GM18868 (cell line): ENCODE results near the gene GGT5.
"Not testable (repeated sequence)": the region's sequence is repeated elsewhere in the genome, so short reads cannot be mapped to it uniquely, and the experiment has no call there.

Experiments
- ATAC-seq: cut with Tn5 transposase; IDR thresholded peaks from one replicate; pipeline ENCODE4 v1.9.1; 2021; ENCODE audit warnings: mild to moderate bottlenecking, moderate library complexity; ENCODE audit not compliant: unreplicated experiment

Gene GGT5

GRCh38 chr22:24207264-24208011 is 37.4 kb downstream of the GGT5 start:
- no peak for ATAC-seq

GRCh38 chr22:24206460-24207263 is 38.2 kb downstream of the GGT5 start:
- ATAC-seq, result not testable (repeated sequence)

GRCh38 chr22:24205438-24206195 is 39.3 kb downstream of the GGT5 start:
- no peak for ATAC-seq

- not testable (repeated sequence) for ATAC-seq
Observed at GRCh38 chr22:24203856-24204255, 41.0 kb downstream of the GGT5 start.

- no peak for ATAC-seq
Observed at GRCh38 chr22:24201681-24202614, 42.9 kb downstream of the GGT5 start.

GRCh38 chr22:24200619-24201212 is 44.2 kb downstream of the GGT5 start:
- ATAC-seq, result no peak

- ATAC-seq, result no peak
Observed at GRCh38 chr22:24198682-24199052, 46.2 kb downstream of the GGT5 start.

- no peak for ATAC-seq
Observed at GRCh38 chr22:24191893-24192292, 53.0 kb downstream of the GGT5 start.

GRCh38 chr22:24191381-24191841 is 53.5 kb downstream of the GGT5 start:
- ATAC-seq, result no peak

- no peak for ATAC-seq
Observed at GRCh38 chr22:24190596-24191208, 54.2 kb downstream of the GGT5 start.

- no peak for ATAC-seq
Observed at GRCh38 chr22:24190159-24190540, 54.7 kb downstream of the GGT5 start.

- ATAC-seq, result no peak
Observed at GRCh38 chr22:24189249-24190158, 55.4 kb downstream of the GGT5 start.

GRCh38 chr22:24188705-24189248 is 56.1 kb downstream of the GGT5 start:
- no peak for ATAC-seq

GRCh38 chr22:24187731-24188644 is 56.9 kb downstream of the GGT5 start:
- ATAC-seq, result no peak

GRCh38 chr22:24186892-24187670 is 57.8 kb downstream of the GGT5 start:
- no peak for ATAC-seq

- ATAC-seq, result no peak
Observed at GRCh38 chr22:24186352-24186740, 58.5 kb downstream of the GGT5 start.
